HuH-7.5 (cell line): Measurements from ENCODE around the gene ACVR1.

Experiments
- DNase-seq: peaks from one replicate; pipeline ENCODE4 v3.0.0; 2011; ENCODE audit warnings: low spot score

The ACVR1 gene

DNA sequence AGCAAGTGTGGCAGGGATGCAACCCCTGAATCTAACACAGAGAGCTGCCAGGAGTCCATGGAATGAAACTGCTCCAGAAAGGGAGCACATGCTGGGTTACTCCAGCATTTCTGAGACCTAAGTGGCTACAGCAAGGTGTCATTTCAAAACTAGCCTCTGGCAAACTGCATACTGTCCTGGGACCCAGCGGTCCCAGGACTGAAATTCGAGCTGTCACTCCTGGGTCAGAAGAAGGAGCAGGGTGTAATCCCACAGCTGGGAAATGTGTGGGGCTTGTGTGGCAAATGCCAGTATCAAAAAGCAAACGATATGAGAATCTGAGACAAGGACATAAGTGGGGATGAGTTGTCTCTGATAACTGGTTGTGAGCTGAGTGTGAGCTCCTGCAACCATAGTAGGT, 177.1 kb downstream of the ACVR1 start:
- no peak for DNase-seq

DNA sequence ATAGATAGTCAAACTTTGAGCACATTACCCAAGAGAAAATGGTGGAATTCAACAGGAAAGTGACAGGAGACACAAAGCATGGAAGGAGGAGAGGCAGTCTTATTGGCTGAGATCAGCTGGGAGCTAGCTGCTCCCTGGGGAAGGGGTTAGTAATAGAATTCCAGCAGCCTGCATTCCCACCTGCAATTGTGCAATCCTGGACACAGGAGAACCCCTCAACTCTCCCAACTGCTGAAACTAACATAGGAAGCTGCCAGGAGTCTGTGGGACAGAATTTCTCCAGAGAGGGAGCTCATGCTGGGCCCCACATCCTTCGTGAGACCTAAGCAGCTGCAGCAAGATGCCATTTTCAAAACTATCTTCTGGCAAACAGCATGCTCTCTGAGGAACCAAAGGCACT, 177.7 kb downstream of the ACVR1 start:
- DNase-seq: no peak

- no peak for DNase-seq
Observed at GRCh38 chr2:157696036-157696435, 180.1 kb downstream of the ACVR1 start.

DNA sequence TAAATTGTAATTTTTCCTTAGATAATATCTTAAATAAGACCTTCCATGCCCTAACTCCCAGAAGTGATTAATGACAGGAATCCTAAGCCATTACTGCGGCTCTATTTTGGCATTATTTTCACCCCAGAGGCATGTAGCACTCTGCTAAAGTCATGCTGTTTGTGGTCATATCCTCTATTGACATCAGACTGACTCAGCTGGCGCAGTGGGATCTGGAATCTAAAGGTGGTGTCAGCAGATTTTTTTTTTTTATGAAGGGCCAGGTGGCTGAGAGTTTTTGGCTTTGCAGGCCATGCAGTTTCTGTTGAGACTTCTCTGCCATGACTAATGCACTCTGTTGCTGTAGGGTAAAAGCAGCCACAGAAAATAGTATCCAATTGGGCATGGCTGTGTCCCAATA, 183.4 kb downstream of the ACVR1 start:
- DNase-seq: no peak

DNA sequence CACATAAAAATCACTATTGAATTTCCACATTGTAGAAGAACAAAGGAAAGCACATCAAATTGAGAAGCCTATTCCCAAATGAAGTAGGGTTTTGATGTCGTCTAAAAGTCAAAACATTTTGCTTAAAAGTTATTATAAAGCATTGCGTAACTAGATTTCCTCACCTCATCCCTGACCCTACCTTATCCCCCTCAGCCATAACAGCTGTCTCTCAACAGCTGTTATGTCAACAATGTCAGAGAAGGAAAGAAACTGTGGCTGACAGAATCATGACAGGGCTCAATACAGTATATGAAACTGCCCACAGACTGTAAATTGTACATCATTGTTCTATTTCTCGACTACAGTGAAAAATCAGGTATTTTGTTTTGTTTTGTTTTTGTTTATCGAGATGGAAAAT, 184.4 kb downstream of the ACVR1 start:
- peak; percentile 18 for DNase-seq

DNA sequence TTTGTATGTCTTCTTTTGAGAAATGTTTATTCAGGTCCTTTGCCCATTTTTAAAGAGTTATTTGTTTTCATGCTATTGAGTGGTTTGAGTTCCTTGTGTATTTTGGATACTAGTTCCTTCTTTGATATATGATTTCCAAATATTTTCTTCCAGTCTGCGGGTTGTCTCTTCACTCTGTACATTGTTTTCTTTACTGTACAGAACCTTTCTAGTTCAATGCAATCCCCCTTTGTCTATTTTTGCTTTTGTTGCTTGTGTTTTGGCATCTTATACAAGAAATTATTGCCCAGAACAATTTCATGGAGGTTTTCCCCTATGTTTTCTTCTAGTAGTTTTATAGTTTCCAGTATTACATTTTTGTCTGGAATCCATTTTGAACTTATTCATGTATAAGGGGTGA, 185.0 kb downstream of the ACVR1 start:
- DNase-seq: no peak
